Astrocyte (in vitro differentiated cells and primary cell): Measurements from ENCODE around the gene OPN5.

Source experiments
- EZH2 ChIP-seq: IDR thresholded peaks from 2 replicates; pipeline ENCODE4 v1.6.1; 2012; ENCODE audit warnings: mild to moderate bottlenecking, low read length, inconsistent platforms; ENCODE audit not compliant: insufficient read depth
- TF ChIP-seq, protein P1 (sequence below): IDR thresholded peaks from 2 replicates; pipeline ENCODE4 v1.5.1; 2011; ENCODE audit warnings: low read depth, mild to moderate bottlenecking, inconsistent platforms, low read length, moderate library complexity; ENCODE audit not compliant: insufficient read depth

DNA sequence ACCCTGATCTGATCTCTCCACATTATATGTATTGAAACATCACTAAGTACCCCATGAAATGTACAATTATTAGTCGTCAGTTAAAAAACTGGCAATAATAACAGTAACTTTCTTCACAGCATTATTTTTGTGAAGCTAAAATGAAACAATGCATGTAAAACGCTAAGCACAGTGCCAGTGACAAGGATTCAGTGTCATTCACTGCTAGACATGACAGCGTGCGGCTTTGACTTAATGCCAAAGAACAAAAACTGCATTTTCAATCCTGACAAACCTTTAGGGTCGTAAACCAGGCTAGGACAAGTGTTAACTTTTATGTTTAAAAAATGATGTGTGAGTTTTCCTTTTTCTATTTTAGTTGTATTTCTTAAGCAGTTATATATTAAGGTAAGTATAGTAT is 8.8 kb upstream of the OPN5 start:
- TF ChIP-seq, protein P1, sequence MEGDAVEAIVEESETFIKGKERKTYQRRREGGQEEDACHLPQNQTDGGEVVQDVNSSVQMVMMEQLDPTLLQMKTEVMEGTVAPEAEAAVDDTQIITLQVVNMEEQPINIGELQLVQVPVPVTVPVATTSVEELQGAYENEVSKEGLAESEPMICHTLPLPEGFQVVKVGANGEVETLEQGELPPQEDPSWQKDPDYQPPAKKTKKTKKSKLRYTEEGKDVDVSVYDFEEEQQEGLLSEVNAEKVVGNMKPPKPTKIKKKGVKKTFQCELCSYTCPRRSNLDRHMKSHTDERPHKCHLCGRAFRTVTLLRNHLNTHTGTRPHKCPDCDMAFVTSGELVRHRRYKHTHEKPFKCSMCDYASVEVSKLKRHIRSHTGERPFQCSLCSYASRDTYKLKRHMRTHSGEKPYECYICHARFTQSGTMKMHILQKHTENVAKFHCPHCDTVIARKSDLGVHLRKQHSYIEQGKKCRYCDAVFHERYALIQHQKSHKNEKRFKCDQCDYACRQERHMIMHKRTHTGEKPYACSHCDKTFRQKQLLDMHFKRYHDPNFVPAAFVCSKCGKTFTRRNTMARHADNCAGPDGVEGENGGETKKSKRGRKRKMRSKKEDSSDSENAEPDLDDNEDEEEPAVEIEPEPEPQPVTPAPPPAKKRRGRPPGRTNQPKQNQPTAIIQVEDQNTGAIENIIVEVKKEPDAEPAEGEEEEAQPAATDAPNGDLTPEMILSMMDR = no peak
- no peak for TF ChIP-seq EZH2
